CMK (cell line): ENCODE measurements around the gene ZNF532.
"Not testable (repeated sequence)": the region's sequence is repeated elsewhere in the genome, so short reads cannot be mapped to it uniquely, and the experiment has no call there.

ENCODE experiments used
- DNase-seq: peaks from one replicate; pipeline ENCODE4 v3.0.0-alpha.2; 2010; ENCODE audit warnings: low read depth

The ZNF532 gene, protein sequence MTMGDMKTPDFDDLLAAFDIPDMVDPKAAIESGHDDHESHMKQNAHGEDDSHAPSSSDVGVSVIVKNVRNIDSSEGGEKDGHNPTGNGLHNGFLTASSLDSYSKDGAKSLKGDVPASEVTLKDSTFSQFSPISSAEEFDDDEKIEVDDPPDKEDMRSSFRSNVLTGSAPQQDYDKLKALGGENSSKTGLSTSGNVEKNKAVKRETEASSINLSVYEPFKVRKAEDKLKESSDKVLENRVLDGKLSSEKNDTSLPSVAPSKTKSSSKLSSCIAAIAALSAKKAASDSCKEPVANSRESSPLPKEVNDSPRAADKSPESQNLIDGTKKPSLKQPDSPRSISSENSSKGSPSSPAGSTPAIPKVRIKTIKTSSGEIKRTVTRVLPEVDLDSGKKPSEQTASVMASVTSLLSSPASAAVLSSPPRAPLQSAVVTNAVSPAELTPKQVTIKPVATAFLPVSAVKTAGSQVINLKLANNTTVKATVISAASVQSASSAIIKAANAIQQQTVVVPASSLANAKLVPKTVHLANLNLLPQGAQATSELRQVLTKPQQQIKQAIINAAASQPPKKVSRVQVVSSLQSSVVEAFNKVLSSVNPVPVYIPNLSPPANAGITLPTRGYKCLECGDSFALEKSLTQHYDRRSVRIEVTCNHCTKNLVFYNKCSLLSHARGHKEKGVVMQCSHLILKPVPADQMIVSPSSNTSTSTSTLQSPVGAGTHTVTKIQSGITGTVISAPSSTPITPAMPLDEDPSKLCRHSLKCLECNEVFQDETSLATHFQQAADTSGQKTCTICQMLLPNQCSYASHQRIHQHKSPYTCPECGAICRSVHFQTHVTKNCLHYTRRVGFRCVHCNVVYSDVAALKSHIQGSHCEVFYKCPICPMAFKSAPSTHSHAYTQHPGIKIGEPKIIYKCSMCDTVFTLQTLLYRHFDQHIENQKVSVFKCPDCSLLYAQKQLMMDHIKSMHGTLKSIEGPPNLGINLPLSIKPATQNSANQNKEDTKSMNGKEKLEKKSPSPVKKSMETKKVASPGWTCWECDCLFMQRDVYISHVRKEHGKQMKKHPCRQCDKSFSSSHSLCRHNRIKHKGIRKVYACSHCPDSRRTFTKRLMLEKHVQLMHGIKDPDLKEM (N-terminal part only)

GRCh38 chr18:58864146-58865032, at the start of gene ZNF532:
Gene ZNF532, plus strand, starts transcription at chr18:58864877. CDS start in a region left out here.
- no peak for DNase-seq

DNA sequence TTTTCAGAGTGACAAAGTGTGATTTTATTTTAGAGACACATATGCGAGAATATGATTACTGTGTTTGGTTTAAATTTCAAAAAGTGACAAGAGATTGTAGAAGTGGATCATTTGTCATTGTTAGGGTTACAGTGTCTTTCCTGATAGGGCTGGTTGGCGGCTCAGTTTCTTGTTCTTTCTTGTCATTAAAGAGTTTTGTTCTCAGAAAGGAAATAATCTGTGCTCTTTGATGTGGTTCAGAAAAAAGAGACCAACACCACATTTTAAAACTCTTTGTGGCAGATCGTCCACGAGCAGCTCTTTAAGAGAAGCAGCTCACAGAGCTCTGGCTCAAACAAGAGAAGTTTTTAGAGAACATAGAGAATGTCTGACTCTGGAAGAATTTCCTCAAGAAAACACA, 45.6 kb upstream of the ZNF532 start:
- DNase-seq: no peak

DNA sequence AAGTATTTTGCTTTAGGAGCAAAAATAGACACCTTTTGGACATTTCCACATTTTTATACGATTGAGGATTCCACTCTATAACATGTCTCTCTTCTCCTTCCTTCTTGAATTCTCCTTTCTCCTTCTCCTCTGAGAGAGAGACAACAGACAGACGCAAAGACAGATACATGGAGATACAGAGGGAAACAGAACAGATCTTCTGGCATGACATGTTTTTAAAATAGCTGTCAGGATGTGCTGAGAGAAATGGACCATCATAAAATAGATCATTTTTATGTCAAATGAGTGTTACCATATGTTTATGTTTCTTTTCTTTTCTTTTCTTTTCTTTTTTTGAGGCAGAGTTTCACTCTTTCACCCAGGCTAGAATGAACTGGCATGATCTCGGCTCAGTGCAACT, 44.4 kb upstream of the ZNF532 start:
- DNase-seq: no peak

DNA sequence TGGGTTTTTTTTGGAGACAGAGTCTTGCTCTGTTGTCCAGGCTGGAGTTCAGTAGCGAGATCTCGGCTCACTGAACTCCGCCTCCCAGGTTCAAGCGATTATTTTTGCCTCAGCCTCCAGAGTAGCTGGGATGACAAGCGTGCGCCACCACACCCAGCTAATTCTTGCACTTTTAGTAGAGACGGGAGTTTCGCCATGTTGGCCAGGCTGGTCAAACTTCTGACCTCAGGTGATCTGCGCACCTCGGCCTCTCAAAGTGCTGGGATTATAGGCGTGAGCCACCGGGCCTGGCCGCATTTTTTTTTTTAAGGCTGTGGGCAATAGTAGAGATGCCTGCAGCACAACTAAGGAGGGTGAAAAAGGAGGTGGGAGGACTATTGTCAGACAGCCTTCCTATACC, 41.7 kb upstream of the ZNF532 start:
- no peak for DNase-seq

DNA sequence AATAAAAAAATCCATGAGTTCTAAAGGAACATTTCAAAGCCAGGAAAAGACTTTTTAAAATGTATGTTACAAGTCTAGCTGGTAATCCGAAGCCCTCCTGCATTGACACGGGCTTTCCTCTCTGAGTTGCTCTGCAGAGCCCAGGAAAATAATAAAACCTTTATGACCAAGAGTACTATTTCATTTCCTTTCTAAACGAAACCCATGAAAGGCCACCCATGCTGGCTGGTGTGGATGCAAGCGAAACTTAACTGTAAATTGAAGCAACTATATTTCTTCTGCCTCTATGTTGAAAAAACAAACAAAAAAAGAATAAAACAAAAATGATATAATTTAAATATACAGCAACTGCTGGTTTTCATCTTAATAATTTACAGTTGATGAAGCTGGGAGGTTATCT, 41.3 kb upstream of the ZNF532 start:
- DNase-seq: no peak

DNA sequence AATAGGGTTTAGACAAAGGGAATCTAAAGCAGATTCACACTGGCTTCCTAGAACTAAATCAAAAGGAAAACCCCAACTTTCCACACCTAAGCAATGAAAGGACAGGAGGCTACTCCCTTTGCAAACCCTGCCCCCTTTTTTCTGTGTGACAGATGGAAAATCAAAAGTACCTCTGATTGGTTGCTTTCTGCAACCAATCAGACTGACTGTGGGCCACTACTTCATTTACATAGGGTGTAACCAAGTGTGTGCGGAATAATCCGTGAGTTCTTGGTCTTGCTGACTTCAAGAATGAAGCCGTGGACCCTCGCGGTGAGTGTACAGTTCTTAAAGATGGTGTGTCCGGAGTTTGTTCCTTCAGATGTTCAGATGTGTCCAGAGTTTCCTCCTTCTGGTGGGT, 37.8 kb upstream of the ZNF532 start:
- DNase-seq: not testable (repeated sequence)

GRCh38 chr18:58827428-58827827, 37.2 kb upstream of the ZNF532 start:
- no peak for DNase-seq

GRCh38 chr18:58827886-58828285, 36.8 kb upstream of the ZNF532 start:
- no peak for DNase-seq

DNA sequence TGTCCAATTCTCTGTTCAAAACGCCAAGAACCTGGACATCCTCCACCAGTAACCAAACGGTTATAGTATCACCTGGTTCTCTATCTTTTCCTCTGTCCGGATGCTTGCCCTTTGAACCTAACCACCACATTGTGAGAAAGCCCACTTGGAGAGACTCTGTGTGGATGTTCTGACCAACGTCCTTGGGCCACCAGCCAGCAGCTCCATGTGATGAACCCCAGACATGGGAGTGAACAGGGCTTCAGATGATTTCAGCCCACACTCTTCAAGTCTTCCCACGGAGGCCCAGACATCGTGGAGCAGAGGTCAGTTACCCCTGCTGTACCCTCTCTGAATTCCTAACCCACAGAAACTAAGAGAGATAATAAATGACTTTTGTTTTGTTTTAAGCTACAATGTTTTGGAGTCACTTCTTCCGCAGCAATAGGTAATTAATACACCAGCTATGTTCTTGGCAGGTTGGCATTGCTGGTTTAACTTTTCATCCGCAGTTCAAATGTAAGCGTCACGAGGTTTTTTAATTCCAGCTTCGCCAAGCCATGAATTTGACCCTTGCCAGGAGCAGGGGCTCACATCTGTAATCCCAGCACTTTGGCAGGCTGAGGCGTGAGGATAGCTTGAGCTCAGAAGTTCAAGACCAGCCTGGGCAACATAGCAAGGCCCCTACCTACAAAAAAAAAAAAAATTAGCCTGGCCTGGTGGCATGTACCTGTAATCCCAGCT, 36.1 kb upstream of the ZNF532 start:
- no peak for DNase-seq

- no peak for DNase-seq
Observed at GRCh38 chr18:58829263-58829662, 35.4 kb upstream of the ZNF532 start.

DNA sequence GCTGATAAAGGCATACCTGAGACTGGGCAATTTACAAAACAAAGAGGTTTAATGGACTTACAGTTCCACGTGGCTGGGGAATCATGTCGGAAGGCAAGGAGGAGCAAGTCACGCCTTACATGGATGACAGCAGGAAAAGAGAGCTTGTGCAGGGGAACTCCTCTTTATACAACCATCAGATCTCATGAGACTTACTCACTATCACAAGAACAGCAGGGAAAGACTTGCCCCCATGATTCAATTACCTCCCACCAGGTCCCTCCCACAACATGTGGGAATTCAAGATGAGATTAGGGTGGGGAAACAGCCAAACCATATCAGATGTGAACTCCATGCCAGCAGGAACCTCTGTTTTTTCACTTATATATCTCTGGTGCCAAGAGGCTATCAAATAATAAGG, 34.8 kb upstream of the ZNF532 start:
- DNase-seq: not testable (repeated sequence)

GRCh38 chr18:58831606-58832005, 33.1 kb upstream of the ZNF532 start:
- DNase-seq: no peak

- DNase-seq: no peak
Observed at GRCh38 chr18:58838165-58838860, 26.4 kb upstream of the ZNF532 start.

- no peak for DNase-seq
Observed at GRCh38 chr18:58838946-58839345, 25.7 kb upstream of the ZNF532 start.

- DNase-seq: no peak
Observed at GRCh38 chr18:58842978-58843687, 21.5 kb upstream of the ZNF532 start.

DNA sequence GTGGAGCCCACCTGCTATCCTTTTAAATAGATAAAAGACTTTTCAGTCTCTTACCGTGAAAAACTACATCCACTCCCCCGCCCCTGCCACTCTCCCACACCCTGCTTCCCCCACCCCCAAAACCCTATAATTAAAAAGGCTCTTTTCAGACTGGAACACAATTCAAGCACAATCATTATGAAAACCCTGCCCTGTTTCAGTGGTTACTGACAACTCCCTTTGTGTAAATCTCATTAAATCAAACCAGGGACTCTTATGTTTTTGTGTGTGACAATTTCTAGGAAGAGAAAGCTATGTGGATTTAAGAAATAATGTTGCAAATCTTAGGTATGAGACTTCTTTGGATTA, 21.0 kb upstream of the ZNF532 start:
- DNase-seq: no peak

DNA sequence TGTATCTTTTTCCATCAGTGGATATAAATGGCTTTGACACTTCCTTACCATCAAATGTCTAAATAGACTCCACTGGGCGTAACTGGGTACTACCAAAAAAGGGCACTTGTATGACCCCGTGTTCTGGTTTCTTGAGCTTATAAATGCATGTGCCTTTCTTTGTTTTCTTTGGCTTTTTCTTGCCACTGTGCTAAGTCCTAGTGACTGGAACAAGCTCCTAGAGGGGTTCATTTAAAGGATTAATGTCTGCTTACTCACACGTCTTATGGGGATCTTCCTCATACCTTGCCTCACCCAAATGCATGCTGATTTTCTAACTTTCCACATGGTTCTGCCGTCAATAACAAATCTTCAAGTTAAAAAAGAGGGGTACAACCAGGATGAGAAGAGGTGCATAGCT, 19.8 kb upstream of the ZNF532 start:
- no peak for DNase-seq

DNA sequence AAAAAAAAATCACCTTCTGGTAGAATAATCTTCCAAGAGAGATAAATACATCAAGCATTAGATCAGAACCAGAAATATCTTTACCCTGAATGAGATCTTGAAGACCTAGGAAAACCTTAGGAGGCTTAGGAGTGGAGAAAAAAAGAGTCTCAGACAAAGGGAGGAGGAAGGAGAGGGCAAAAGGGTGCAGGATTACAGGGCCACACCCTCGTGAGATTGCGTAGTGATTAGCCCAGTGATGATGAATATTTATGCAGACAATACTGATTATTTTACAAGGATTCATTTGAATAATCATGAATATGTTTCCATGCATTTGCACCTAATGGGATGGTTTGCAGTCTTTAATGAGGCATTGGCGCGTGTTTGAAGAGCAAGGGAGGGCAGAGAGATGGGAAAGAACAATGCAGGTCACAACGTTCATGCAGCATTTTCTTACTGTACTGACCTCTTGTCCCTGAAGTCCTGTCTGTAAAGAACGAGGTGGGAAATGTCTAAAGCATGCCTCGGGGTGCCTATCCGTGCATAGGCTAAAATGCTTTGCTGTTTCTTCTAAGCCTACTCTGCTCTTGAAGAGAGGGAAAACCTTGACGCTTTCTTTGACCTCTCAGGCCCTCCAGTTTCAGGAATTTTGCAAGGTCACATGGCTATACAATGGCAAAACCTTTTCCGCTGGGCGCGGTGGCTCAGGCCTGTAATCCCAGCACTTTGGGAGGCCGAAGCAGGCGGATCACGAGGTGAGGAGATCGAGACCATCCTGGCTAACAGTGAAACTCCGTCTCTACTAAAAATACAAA, 18.6 kb upstream of the ZNF532 start:
- DNase-seq: no peak
